Measurements from ENCODE around the gene TTC23. TPM values are rescaled to one million over a fixed set of nuclear protein-coding genes. Genes with fewer than 3 reads are reported as not detected.

The TTC23 gene, protein sequence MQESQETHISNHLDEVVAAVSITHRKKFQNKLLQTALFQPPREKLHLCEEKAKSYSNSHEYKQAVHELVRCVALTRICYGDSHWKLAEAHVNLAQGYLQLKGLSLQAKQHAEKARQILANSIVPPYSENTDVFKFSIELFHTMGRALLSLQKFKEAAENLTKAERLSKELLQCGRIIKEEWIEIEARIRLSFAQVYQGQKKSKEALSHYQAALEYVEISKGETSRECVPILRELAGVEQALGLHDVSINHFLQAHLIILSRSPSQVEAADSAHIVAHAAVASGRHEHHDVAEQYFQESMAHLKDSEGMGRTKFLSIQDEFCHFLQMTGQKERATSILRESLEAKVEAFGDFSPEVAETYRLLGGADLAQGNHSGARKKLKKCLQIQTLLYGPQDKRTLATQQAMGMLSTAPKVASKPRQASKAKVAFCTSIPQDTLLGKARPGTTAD
- 7.9 and 11.8 TPM in 2 replicates for total RNA-seq

DNA sequence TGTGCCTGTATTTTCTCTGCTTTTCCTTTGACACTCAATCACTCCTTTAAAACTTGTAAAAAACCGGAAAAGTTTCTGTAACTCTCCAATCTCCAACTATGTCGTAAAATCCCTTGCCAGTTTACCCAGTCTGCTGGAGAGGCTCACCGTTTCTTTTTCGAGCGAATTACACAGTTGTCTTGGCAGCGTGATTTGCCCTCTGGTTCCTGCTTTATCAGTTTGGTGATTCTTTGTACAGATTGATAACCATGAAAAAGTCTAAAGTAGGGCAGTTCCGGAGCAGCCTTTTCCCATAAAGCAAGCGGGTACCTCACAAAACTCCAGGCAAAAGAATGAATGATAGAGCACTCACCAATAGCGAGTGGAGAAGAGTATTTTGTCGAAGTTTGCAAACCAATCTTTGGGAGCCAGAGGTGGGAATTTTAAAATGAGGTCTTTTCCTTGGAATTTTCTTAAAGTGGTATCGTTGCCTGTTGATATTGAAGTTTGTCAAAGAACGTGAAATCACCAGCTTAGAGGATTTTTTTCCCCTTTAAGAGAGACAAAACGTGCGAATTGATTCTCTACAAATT, at the start of gene TTC23:
TSS of gene TTC23 (minus strand) at position 312 of the 572 bp plus-strand sequence. CDS start 20,869 bp downstream, outside the sequence.

DNA sequence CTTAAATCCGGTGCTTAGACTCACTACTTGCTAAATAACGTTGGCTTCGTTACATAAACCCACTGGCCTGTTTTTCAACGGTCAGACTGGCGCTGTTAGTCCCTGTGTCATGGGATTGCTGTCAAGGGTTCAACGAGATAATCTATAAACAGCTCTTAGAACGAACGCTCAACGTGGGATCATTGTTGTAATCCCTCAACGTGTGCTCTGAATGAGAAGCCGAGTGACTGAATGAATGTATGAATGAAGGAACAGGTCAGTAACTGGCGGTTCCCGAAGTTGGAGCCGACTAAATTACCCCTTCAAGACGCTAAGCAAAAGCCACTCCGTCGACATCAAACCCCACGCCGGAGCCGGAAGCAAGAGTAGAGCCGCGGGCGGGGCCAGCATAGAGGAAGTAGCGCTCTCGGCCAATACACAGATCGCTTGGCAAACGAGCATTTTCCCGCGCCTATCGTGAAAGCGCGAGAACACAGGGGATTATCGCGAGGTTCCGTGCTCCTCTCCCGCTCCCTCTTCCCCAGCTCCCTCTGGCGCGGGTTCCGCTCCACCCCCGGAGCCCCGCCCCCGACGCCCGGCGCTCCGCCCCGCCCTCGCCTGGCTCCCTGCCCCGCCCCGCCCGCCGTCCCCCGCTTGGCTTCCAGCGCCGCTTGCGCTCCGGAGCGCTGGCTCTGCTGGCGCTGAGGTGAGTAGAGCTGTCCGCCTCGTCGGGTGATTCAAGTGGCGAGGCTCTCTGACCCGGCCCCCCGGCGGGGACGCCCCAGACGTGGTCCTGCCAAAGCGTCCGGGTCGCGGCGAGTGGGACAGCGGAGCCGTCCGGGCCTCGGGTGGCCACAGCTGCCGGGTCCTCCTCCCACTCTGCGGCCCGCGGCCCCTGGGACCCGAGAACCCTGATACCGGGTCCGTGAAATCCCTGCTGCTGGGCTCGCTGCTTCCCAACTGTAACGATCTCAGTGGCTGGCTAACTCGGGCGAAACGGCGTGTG, 1.8 kb upstream of the TTC23 start, which contains the start of gene LRRC28:
TSS of gene LRRC28 (plus strand) at position 625 of the 985 bp plus-strand sequence. CDS start 4,477 bp downstream, outside the sequence.

DNA sequence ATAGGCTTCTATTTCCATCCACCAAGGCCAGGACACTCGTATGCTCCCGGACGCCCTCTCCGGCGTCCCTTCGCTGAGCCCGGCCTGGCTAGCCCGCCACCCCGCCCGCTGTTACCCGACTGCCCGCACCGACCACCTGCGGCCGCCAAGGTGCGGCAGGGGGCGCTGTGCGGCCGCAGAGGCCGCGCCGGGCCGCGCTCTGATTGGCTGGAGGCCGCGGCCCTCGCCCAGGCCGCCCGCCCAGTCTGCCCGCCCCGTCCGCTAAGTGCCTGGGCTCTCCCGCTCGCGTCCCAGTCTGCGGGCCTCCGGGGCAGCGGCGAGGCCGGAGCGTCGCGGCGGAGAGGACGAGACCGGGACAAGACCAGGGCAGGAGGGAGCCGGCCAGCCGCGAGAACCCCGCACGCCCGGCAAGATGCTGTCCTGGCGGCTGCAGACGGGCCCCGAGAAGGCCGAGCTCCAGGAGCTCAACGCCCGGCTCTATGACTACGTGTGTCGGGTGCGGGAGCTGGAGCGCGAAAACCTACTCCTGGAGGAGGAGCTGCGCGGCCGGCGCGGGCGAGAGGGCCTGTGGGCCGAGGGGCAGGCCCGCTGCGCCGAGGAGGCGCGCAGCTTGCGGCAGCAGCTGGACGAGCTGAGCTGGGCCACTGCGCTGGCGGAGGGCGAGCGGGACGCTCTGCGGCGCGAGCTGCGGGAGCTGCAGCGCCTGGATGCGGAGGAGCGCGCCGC, 144.4 kb downstream of the TTC23 start, which contains the start of gene SYNM:
TSS of gene SYNM (plus strand) at position 293 of the 726 bp plus-strand sequence. CDS start at position 413, 120 bp downstream.

Other genes starting within 250 kb of the TTC23 start
- not detected in 2 replicates for gene PGPEP1L, start 241.8 kb downstream of the TTC23 start, total RNA-seq
- 86.0 and 167 TPM in 2 replicates for gene SYNM, start 144.5 kb downstream of the TTC23 start, total RNA-seq
- 12.1 and 14.2 TPM in 2 replicates for gene LRRC28, start 1.9 kb upstream of the TTC23 start, total RNA-seq